Hair follicular keratinocyte (primary cell): ENCODE measurements around the gene CHML. TPM values are rescaled to one million over a fixed set of nuclear protein-coding genes. Genes with fewer than 3 reads are reported as not detected.

ENCODE experiments used
- total RNA-seq: library from RNA; depleted of rRNA; stranded (reverse); fragments of >200 nt; gene quantifications from 2 replicates; pipeline ENCODE4 v1.2.3, GENCODE V29; 2015

The CHML gene
- 5.4 and 8.0 TPM in 2 replicates for total RNA-seq

GRCh38 chr1:241640149-241640866, at the start of gene CHML, which contains the start of gene OPN3:
CHML (minus strand) TSS chr1:241640369; CDS start chr1:241635766, 4,603 bp downstream.
OPN3 (minus strand) TSS chr1:241640369; CDS start chr1:241640254, 115 bp downstream.

GRCh38 chr1:241652012-241652411, 11.8 kb upstream of the CHML start, which contains the start of gene WDR64:
WDR64 (plus strand) TSS chr1:241652281; CDS start chr1:241652485, 204 bp downstream.

Other genes with a start within 250 kb of the CHML start
- gene FH, start 120.6 kb downstream of the CHML start, total RNA-seq = 95.7 and 160 TPM in 2 replicates
- under 0.01 TPM in 1 of 2 replicates, not detected in the other for gene KMO, start 108.0 kb downstream of the CHML start, total RNA-seq
- gene OPN3, start within 50 bp of the CHML start, total RNA-seq = 26.3 and 36.1 TPM in 2 replicates
- gene WDR64, start 11.9 kb upstream of the CHML start, total RNA-seq = not detected in 2 replicates
- gene EXO1, start 207.8 kb upstream of the CHML start, total RNA-seq = 5.5 and 16.7 TPM in 2 replicates